Esophagus squamous epithelium (tissue), 5 donors: Measurements from ENCODE around the gene ZNF181. TPM values are rescaled to one million over a fixed set of nuclear protein-coding genes. Genes with fewer than 3 reads are reported as not detected.
A peak's percentile ranks its signal among the peaks of the same experiment; 100 is the strongest.
"Not testable (repeated sequence)": the region's sequence is repeated elsewhere in the genome, so short reads cannot be mapped to it uniquely, and the experiment has no call there.

Source experiments
- DNase-seq: peaks from one replicate; lab custom pipeline; 2025; lab: John Stamatoyannopoulos, UW
- H3K27ac ChIP-seq, 4 donors: fragments of 200-600 bp; sonication (generic); one replicate each; pipeline ENCODE4 v1.5.1; 2016 to 2019; ENCODE audit warnings: mild to moderate bottlenecking in 1 of 4
- H3K27me3 ChIP-seq, 4 donors: fragments of 200-600 bp; sonication (generic); 1 replicate in 3 of 4; 2 replicates in 1 of 4; pipeline versions ENCODE4 v1.5.1 to v1.6.0; 2017 to 2021; ENCODE audit warnings: antibody characterized with exemption in 1 of 4
- H3K36me3 ChIP-seq, 3 donors: fragments of 200-600 bp; sonication (generic); one replicate each; pipeline ENCODE4 v1.5.1; 2016 to 2019
- H3K4me1 ChIP-seq, 3 donors: fragments of 200-600 bp; sonication (generic); one replicate each; pipeline ENCODE4 v1.5.1; 2017 to 2019
- H3K4me3 ChIP-seq, 4 donors: fragments of 200-600 bp; sonication (generic); 1 replicate in 3 of 4; 2 replicates in 1 of 4; pipeline ENCODE4 v1.5.1; 2016 to 2019; ENCODE audit warnings: mild to moderate bottlenecking in 2 of 4, moderate library complexity in 1 of 4
- H3K9me3 ChIP-seq, 3 donors: fragments of 200-600 bp; sonication (generic); one replicate each; pipeline ENCODE4 v1.5.1; 2016 to 2019
- CTCF ChIP-seq, 6 experiments: fragments of 450-650 bp in 4 of 6; fragments of 200-600 bp in 2 of 6; sonication (generic) in 2 of 6; IDR thresholded peaks; one replicate each; pipeline ENCODE4 v1.5.1; 2016 to 2019; ENCODE audit warnings: antibody characterized with exemption in 6 of 6, mild to moderate bottlenecking in 4 of 6, moderate library complexity in 4 of 6
- POLR2A ChIP-seq, 4 donors: fragments of 450-650 bp; IDR thresholded peaks; one replicate each; pipeline ENCODE4 v1.6.1; 2017; ENCODE audit warnings: antibody characterized with exemption in 4 of 4, mild to moderate bottlenecking in 4 of 4, moderate library complexity in 3 of 4
- WGBS, 2 donors: methylation state at CpG; one replicate each; pipeline ENCODE4 v1.1.5; 2018; 5-methylcytosine and 5-hydroxymethylcytosine counted together
- intact Hi-C: fragments of 100-400 bp; cut with DNase I; formaldehyde crosslinking; loops from one replicate; pipeline ENCODE4 v1.15.0; 2022
- total RNA-seq, 4 donors: library from RNA; depleted of rRNA; stranded (reverse); fragments of >200 nt; gene quantifications; one replicate each; pipeline ENCODE4 v1.1.0, GENCODE V29; 2016
- donor health status: DM: yes; HTN: yes; CAD: no.

ZNF181 gene
- total RNA-seq: 10 to 100 TPM in 2 of 4 donors, 1 to 10 TPM in 2; 3.0 to 27.4 (median 13.3) TPM

- peak in 1 of 6 experiments; percentile 22 for TF ChIP-seq CTCF (IDR thresholded peaks at IDR 0.05)
- TF ChIP-seq POLR2A (IDR thresholded peaks at IDR 0.05): peak in 1 of 4 donors; percentile 46
- H3K4me3 ChIP-seq: peak within 1 kb of the TSS; percentile 72 to 90 (median 86)
- H3K9me3 ChIP-seq: peaks cover 0 to 25% (median 16%) of the 10 kb centered on the region in 3 donors
- DNase-seq: peak; percentile 46
- peaks cover 14 to 35% (median 18%) of the 10 kb centered on the region in 3 donors for H3K4me1 ChIP-seq
- peak within 1 kb of the TSS; percentile 96 to 98 (median 98) for H3K27ac ChIP-seq
- WGBS, 2 donors: 0 to 1% methylated on average over 10 to 21 of the region's 67 CpGs
- intact Hi-C loops: no loop called here
- peaks cover under 1 to 36% (median 8%) of the 10 kb centered on the region in 3 donors for H3K36me3 ChIP-seq
- H3K27me3 ChIP-seq: no peaks in the 10 kb centered on the region
These were observed at the start of gene ZNF181 for GRCh38 chr19:34733746-34734536. ZNF181 (plus strand) TSS chr19:34734243; CDS start chr19:34735038, 795 bp downstream.

GRCh38 chr19:34685266-34685665, 48.8 kb upstream of the ZNF181 start:
- H3K4me3 ChIP-seq, DNase-seq, H3K27ac ChIP-seq, intact Hi-C loops, H3K27me3 ChIP-seq, H3K4me1 ChIP-seq: not testable (repeated sequence)
- Histone ChIP-seq H3K9me3 (peaks cover 0 to 87% (median 53%) of the 10 kb centered on the region in 3 donors), H3K36me3 (peaks cover 0 to 48% (median 16%) of the 10 kb centered on the region in 3 donors)
- WGBS, 2 donors: 87 to 90% methylated on average over 5 of the region's 5 CpGs

- H3K27me3 ChIP-seq: no peaks in the 10 kb centered on the region
- TF ChIP-seq CTCF (IDR thresholded peaks at IDR 0.05) (no peak), POLR2A (IDR thresholded peaks at IDR 0.05) (no peak)
- H3K27ac ChIP-seq: no peak overlapping the region
- H3K4me3 ChIP-seq: no peak overlapping the region
- DNase-seq: no peak
- peaks cover 0 to 36% (median 13%) of the 10 kb centered on the region in 3 donors for H3K36me3 ChIP-seq
- intact Hi-C loops: no loop called here
- no peaks in the 10 kb centered on the region for H3K4me1 ChIP-seq
- H3K9me3 ChIP-seq: peaks cover 0 to 75% (median 46%) of the 10 kb centered on the region in 3 donors
- WGBS, 2 donors: 67 to 82% methylated on average over 5 of the region's 5 CpGs
These were observed 47.6 kb upstream of the ZNF181 start for GRCh38 chr19:34686455-34686854.

- Histone ChIP-seq H3K36me3 (peaks cover 0 to 27% (median 13%) of the 10 kb centered on the region in 3 donors), H3K27me3 (no peaks in the 10 kb centered on the region), H3K27ac (no peak overlapping the region), H3K9me3 (peaks cover 0 to 68% (median 41%) of the 10 kb centered on the region in 3 donors), H3K4me1 (no peaks in the 10 kb centered on the region), H3K4me3 (no peak overlapping the region)
- no peak for DNase-seq
- no peak for TF ChIP-seq CTCF (IDR thresholded peaks at IDR 0.05)
- no peak for TF ChIP-seq POLR2A (IDR thresholded peaks at IDR 0.05)
- intact Hi-C loops: no loop called here
- 50 to 85% methylated on average over 2 of the region's 2 CpGs for WGBS, 2 donors
These were observed 46.7 kb upstream of the ZNF181 start for GRCh38 chr19:34687348-34687747.

- no peak for TF ChIP-seq POLR2A (IDR thresholded peaks at IDR 0.05)
- TF ChIP-seq CTCF (IDR thresholded peaks at IDR 0.05): no peak
- Histone ChIP-seq H3K27ac (no peak overlapping the region), H3K36me3 (peaks cover 0 to 15% (median 3%) of the 10 kb centered on the region in 3 donors), H3K27me3 (no peaks in the 10 kb centered on the region), H3K4me3 (no peak overlapping the region), H3K4me1 (no peaks in the 10 kb centered on the region), H3K9me3 (peaks cover 0 to 55% (median 31%) of the 10 kb centered on the region in 3 donors)
- DNase-seq: no peak
- intact Hi-C loops: no loop called here
- 64 to 84% methylated on average over 1 of the region's 1 CpG for WGBS, 2 donors
These were observed 45.5 kb upstream of the ZNF181 start for GRCh38 chr19:34688592-34688991.
